PC-3 (cell line): Measurements from ENCODE around the gene SNAPC2.

Experiments
- CTCF ChIP-seq: fragments of 300-600 bp; sonication (generic); conservative IDR thresholded peaks from 2 replicates; pipeline ENCODE4 v1.5.1; 2017; ENCODE audit warnings: antibody characterized with exemption, low read depth, mild to moderate bottlenecking, low read length
- EZH2 ChIP-seq: fragments of 300-600 bp; sonication (generic); IDR thresholded peaks from one replicate; pipeline ENCODE4 v1.6.1; 2017; ENCODE audit warnings: antibody characterized with exemption, mild to moderate bottlenecking, low read length; ENCODE audit not compliant: unreplicated experiment
- EZH2phosphoT487 ChIP-seq: fragments of 300-600 bp; sonication (generic); IDR thresholded peaks from 2 replicates; pipeline ENCODE4 v1.6.1; 2018; ENCODE audit warnings: mild to moderate bottlenecking, antibody characterized with exemption, low read length, borderline replicate concordance

GRCh38 chr19:7894612-7895309, 25.4 kb upstream of the SNAPC2 start:
- TF ChIP-seq EZH2phosphoT487: no peak
- no peak for TF ChIP-seq EZH2
- TF ChIP-seq CTCF: no peak
